ENCODE data around the gene POLR3B. TPM values are rescaled to one million over a fixed set of nuclear protein-coding genes. Genes with fewer than 3 reads are reported as not detected.

POLR3B gene
- total RNA-seq, 1 donor from 2014 or later: 11.8 TPM

GRCh38 chr12:106517314-106517713 lies 159.8 kb downstream of the POLR3B start:
- Mint-ChIP-seq H3K27me3 (no peaks in the 10 kb centered on the region), H3K4me3 (ENCODE audit: low read depth) (no peak overlapping the region), H3K27ac (no peak overlapping the region), H3K4me1 (ENCODE audit: low read depth) (no peaks in the 10 kb centered on the region), H3K9me3 (ENCODE audit: low read depth) (peaks cover 2% of the 10 kb centered on the region), H3K36me3 (ENCODE audit: insufficient read depth) (no peaks in the 10 kb centered on the region)
- no peak for TF ChIP-seq CTCF (IDR thresholded peaks at IDR 0.05; ENCODE audit: unreplicated experiment)
- no peak for DNase-seq (ENCODE audit: low spot score, unreplicated experiment)

- H3K36me3 Mint-ChIP-seq (ENCODE audit: insufficient read depth): no peaks in the 10 kb centered on the region
- H3K27ac Mint-ChIP-seq: no peak overlapping the region
- no peaks in the 10 kb centered on the region for H3K27me3 Mint-ChIP-seq
- no peak for TF ChIP-seq CTCF (IDR thresholded peaks at IDR 0.05; ENCODE audit: unreplicated experiment)
- H3K9me3 Mint-ChIP-seq (ENCODE audit: low read depth): no peaks in the 10 kb centered on the region
- no peak overlapping the region for H3K4me3 Mint-ChIP-seq (ENCODE audit: low read depth)
- no peak for DNase-seq (ENCODE audit: low spot score, unreplicated experiment)
- H3K4me1 Mint-ChIP-seq (ENCODE audit: low read depth): no peaks in the 10 kb centered on the region
Measured at GRCh38 chr12:106519607-106520021, 162.1 kb downstream of the POLR3B start.

- H3K27me3 Mint-ChIP-seq: no peaks in the 10 kb centered on the region
- no peak overlapping the region for H3K27ac Mint-ChIP-seq
- no peaks in the 10 kb centered on the region for H3K36me3 Mint-ChIP-seq (ENCODE audit: insufficient read depth)
- TF ChIP-seq CTCF (IDR thresholded peaks at IDR 0.05; ENCODE audit: unreplicated experiment): no peak
- H3K9me3 Mint-ChIP-seq (ENCODE audit: low read depth): no peaks in the 10 kb centered on the region
- H3K4me3 Mint-ChIP-seq (ENCODE audit: low read depth): no peak overlapping the region
- no peaks in the 10 kb centered on the region for H3K4me1 Mint-ChIP-seq (ENCODE audit: low read depth)
- DNase-seq (ENCODE audit: low spot score, unreplicated experiment): no peak
Measured at GRCh38 chr12:106521901-106522300, 164.4 kb downstream of the POLR3B start.

GRCh38 chr12:106522708-106523107 lies 165.2 kb downstream of the POLR3B start:
- H3K4me3 Mint-ChIP-seq (ENCODE audit: low read depth): no peak overlapping the region
- H3K27me3 Mint-ChIP-seq: no peaks in the 10 kb centered on the region
- no peaks in the 10 kb centered on the region for H3K36me3 Mint-ChIP-seq (ENCODE audit: insufficient read depth)
- no peak overlapping the region for H3K27ac Mint-ChIP-seq
- DNase-seq (ENCODE audit: low spot score, unreplicated experiment): no peak
- no peaks in the 10 kb centered on the region for H3K4me1 Mint-ChIP-seq (ENCODE audit: low read depth)
- H3K9me3 Mint-ChIP-seq (ENCODE audit: low read depth): no peaks in the 10 kb centered on the region
- no peak for TF ChIP-seq CTCF (IDR thresholded peaks at IDR 0.05; ENCODE audit: unreplicated experiment)

GRCh38 chr12:106527356-106527755 lies 169.8 kb downstream of the POLR3B start:
- peaks cover 18% of the 10 kb centered on the region for H3K9me3 Mint-ChIP-seq (ENCODE audit: low read depth)
- no peaks in the 10 kb centered on the region for H3K4me1 Mint-ChIP-seq (ENCODE audit: low read depth)
- DNase-seq (ENCODE audit: low spot score, unreplicated experiment): no peak
- H3K27me3 Mint-ChIP-seq: no peaks in the 10 kb centered on the region
- no peak overlapping the region for H3K4me3 Mint-ChIP-seq (ENCODE audit: low read depth)
- TF ChIP-seq CTCF (IDR thresholded peaks at IDR 0.05; ENCODE audit: unreplicated experiment): no peak
- H3K27ac Mint-ChIP-seq: no peak overlapping the region
- no peaks in the 10 kb centered on the region for H3K36me3 Mint-ChIP-seq (ENCODE audit: insufficient read depth)
